GM23248 (cell line): Measurements from ENCODE around the gene COMMD1.

Experiments
- EZH2 ChIP-seq: fragments of 200-600 bp; sonication (generic); IDR thresholded peaks from 2 replicates; pipeline ENCODE4 v1.6.1; 2018; ENCODE audit warnings: antibody characterized with exemption, mild to moderate bottlenecking; ENCODE audit not compliant: insufficient read depth, poor library complexity, severe bottlenecking
- EZH2phosphoT487 ChIP-seq: fragments of 200-600 bp; sonication (generic); IDR thresholded peaks from 2 replicates; pipeline ENCODE4 v1.6.1; 2018; ENCODE audit warnings: antibody characterized with exemption, moderate library complexity, mild to moderate bottlenecking, low read depth; ENCODE audit not compliant: insufficient read depth

GRCh38 chr2:61926531-61927477 is 21.3 kb downstream of the COMMD1 start:
- TF ChIP-seq EZH2phosphoT487 (no peak), EZH2 (no peak)
